KMS-11 (cell line): ENCODE data around the gene OR7G3.

Experiments used
- H2AFZ ChIP-seq: fragments of 200-600 bp; sonication (generic); 2 replicates; pipeline ENCODE4 v1.6.1; 2016; ENCODE audit warnings: antibody characterized with exemption, mixed run types, low read depth
- H3K27ac ChIP-seq: fragments of 200-600 bp; sonication (generic); 2 replicates; pipeline ENCODE4 v1.6.1; 2016; ENCODE audit warnings: mild to moderate bottlenecking, mixed run types
- H3K27me3 ChIP-seq: fragments of 200-600 bp; sonication (generic); 2 replicates; pipeline ENCODE4 v1.6.1; 2017; ENCODE audit warnings: mild to moderate bottlenecking, low read depth, mixed run types, moderate library complexity; ENCODE audit not compliant: insufficient read depth
- H3K36me3 ChIP-seq: fragments of 200-600 bp; sonication (generic); 2 replicates; pipeline ENCODE4 v1.6.1; 2017; ENCODE audit warnings: mild to moderate bottlenecking, mixed run types; ENCODE audit not compliant: insufficient read depth
- H3K4me1 ChIP-seq: fragments of 200-600 bp; sonication (generic); 2 replicates; pipeline ENCODE4 v1.6.1; 2016; ENCODE audit warnings: mild to moderate bottlenecking, low read depth, mixed run types; ENCODE audit not compliant: poor library complexity, severe bottlenecking
- H3K4me2 ChIP-seq: fragments of 200-600 bp; sonication (generic); 2 replicates; pipeline ENCODE4 v1.7.0; 2016; ENCODE audit warnings: mild to moderate bottlenecking, mixed run types
- H3K4me3 ChIP-seq: fragments of 200-600 bp; sonication (generic); IDR thresholded peaks from 2 replicates; pipeline ENCODE4 v1.6.1; 2017; ENCODE audit warnings: low read depth, low read length, mixed read lengths; ENCODE audit not compliant: insufficient read depth
- H3K79me2 ChIP-seq: fragments of 200-600 bp; sonication (generic); 2 replicates; pipeline ENCODE4 v1.6.1; 2016; ENCODE audit warnings: low read depth, mixed run types; ENCODE audit not compliant: insufficient read depth
- H3K9ac ChIP-seq: fragments of 200-600 bp; sonication (generic); 2 replicates; pipeline ENCODE4 v1.6.1; 2016; ENCODE audit warnings: mild to moderate bottlenecking, mixed run types
- H4K20me1 ChIP-seq: fragments of 200-600 bp; sonication (generic); 2 replicates; pipeline ENCODE4 v1.6.1; 2016; ENCODE audit warnings: mild to moderate bottlenecking, mixed run types; ENCODE audit not compliant: insufficient read depth
- TF ChIP-seq, protein P1 (sequence below): fragments of 200-600 bp; sonication (generic); conservative IDR thresholded peaks from 2 replicates; pipeline ENCODE4 v1.6.1; 2017; ENCODE audit warnings: low read depth, mild to moderate bottlenecking, antibody characterized with exemption, low read length, moderate library complexity, mixed read lengths

Gene OR7G3

DNA sequence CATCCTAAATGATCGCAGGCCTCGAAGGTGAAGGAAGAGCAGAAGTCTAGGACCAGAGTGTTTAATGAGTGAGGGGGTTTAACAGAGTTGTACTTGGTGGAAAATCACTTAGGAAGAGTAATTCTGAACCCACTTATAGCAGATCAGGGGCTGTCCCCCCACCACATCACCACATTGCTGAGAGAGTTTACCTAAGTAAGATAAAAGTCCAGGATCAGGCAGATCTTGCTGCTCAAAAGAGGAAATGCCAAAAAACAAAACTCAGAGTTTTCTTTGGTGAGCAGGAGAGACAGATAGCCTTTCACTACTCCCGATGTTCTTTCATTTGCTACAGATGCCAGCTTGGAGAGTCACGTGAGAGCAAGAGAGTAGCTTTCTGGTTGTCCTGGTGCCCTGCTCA lies 28.8 kb upstream of the OR7G3 start:
- TF ChIP-seq, protein P1, sequence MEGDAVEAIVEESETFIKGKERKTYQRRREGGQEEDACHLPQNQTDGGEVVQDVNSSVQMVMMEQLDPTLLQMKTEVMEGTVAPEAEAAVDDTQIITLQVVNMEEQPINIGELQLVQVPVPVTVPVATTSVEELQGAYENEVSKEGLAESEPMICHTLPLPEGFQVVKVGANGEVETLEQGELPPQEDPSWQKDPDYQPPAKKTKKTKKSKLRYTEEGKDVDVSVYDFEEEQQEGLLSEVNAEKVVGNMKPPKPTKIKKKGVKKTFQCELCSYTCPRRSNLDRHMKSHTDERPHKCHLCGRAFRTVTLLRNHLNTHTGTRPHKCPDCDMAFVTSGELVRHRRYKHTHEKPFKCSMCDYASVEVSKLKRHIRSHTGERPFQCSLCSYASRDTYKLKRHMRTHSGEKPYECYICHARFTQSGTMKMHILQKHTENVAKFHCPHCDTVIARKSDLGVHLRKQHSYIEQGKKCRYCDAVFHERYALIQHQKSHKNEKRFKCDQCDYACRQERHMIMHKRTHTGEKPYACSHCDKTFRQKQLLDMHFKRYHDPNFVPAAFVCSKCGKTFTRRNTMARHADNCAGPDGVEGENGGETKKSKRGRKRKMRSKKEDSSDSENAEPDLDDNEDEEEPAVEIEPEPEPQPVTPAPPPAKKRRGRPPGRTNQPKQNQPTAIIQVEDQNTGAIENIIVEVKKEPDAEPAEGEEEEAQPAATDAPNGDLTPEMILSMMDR: no peak
- Histone ChIP-seq H3K27me3 (no peaks in the 10 kb centered on the region), H3K79me2 (peaks cover 20% of the 10 kb centered on the region; the same call in 1 of the 2 replicates)

GRCh38 chr19:9151367-9151766 lies 24.6 kb upstream of the OR7G3 start:
- H3K36me3 ChIP-seq: peaks cover 13% of the 10 kb centered on the region; the same call in 1 of the 2 replicates
- peaks cover 58% of the 10 kb centered on the region; the same call in 1 of the 2 replicates for H3K79me2 ChIP-seq
- no peaks in the 10 kb centered on the region for H3K4me1 ChIP-seq
- no peak overlapping the region for H3K4me2 ChIP-seq
- H3K4me3 ChIP-seq: no peak overlapping the region
- H3K27me3 ChIP-seq: no peaks in the 10 kb centered on the region
- H3K27ac ChIP-seq: no peak overlapping the region
- no peak overlapping the region for H2AFZ ChIP-seq
- no peak overlapping the region for H3K9ac ChIP-seq
- H4K20me1 ChIP-seq: no peaks in the 10 kb centered on the region
- TF ChIP-seq, protein P1: no peak

More for the DNA sequence above, 28.8 kb upstream of the OR7G3 start:
- H3K4me1 ChIP-seq: no peaks in the 10 kb centered on the region
- H3K4me2 ChIP-seq: no peak overlapping the region
- H3K36me3 ChIP-seq: peaks cover 24% of the 10 kb centered on the region; the same call in 1 of the 2 replicates
- no peak overlapping the region for H3K4me3 ChIP-seq
- no peak overlapping the region for H2AFZ ChIP-seq
- no peak overlapping the region for H3K9ac ChIP-seq
- H4K20me1 ChIP-seq: no peaks in the 10 kb centered on the region
- no peak overlapping the region for H3K27ac ChIP-seq

GRCh38 chr19:9150650-9151049 lies 23.9 kb upstream of the OR7G3 start:
- no peaks in the 10 kb centered on the region for H3K4me1 ChIP-seq
- no peak overlapping the region for H3K9ac ChIP-seq
- H3K4me2 ChIP-seq: no peak overlapping the region
- no peak overlapping the region for H3K4me3 ChIP-seq
- peaks cover 13% of the 10 kb centered on the region; the same call in 1 of the 2 replicates for H3K36me3 ChIP-seq
- H2AFZ ChIP-seq: no peak overlapping the region
- peaks cover 63% of the 10 kb centered on the region; the same call in 1 of the 2 replicates for H3K79me2 ChIP-seq
- TF ChIP-seq, protein P1: no peak
- H3K27me3 ChIP-seq: no peaks in the 10 kb centered on the region
- no peak overlapping the region for H3K27ac ChIP-seq
- H4K20me1 ChIP-seq: no peaks in the 10 kb centered on the region

- TF ChIP-seq, protein P1: no peak
- no peaks in the 10 kb centered on the region for H3K4me1 ChIP-seq
- no peak overlapping the region for H2AFZ ChIP-seq
- no peak overlapping the region for H3K4me2 ChIP-seq
- H3K36me3 ChIP-seq: peaks cover 13% of the 10 kb centered on the region; the same call in 1 of the 2 replicates
- no peak overlapping the region for H3K9ac ChIP-seq
- no peaks in the 10 kb centered on the region for H4K20me1 ChIP-seq
- H3K79me2 ChIP-seq: peaks cover 70% of the 10 kb centered on the region; the same call in 1 of the 2 replicates
- no peak overlapping the region for H3K27ac ChIP-seq
- no peaks in the 10 kb centered on the region for H3K27me3 ChIP-seq
- no peak overlapping the region for H3K4me3 ChIP-seq
Measured at GRCh38 chr19:9149997-9150396, 23.2 kb upstream of the OR7G3 start.
